Amniotic stem cell (primary cell): ENCODE results near the gene CPNE5.

Experiments
- DNase-seq: peaks from one replicate; lab custom pipeline; 2025; lab: John Stamatoyannopoulos, UW

Gene CPNE5

GRCh38 chr6:36743538-36744303, 95.5 kb downstream of the CPNE5 start:
- no peak for DNase-seq

GRCh38 chr6:36743032-36743431, 96.2 kb downstream of the CPNE5 start:
- DNase-seq = no peak

DNA sequence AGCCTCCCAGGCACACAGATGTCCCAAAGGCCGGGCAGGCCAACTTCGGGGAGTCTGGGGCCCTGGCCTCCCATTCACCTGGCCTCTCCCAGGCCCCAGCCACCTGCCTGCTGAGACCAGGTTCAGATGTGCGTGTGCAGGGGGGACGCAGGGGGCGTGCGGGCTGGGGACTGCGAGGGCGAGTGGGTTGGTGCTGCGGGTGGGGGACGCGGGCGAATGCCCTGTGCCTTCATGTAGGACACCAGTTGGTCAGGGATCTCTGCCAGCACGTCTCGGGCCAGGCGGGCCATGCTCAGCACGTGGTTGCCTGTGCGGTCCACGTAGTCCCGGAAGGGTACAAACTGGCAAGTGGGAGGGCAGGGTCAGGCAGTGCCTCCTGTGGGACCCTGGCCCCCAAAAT, 97.1 kb downstream of the CPNE5 start:
- no peak for DNase-seq

DNA sequence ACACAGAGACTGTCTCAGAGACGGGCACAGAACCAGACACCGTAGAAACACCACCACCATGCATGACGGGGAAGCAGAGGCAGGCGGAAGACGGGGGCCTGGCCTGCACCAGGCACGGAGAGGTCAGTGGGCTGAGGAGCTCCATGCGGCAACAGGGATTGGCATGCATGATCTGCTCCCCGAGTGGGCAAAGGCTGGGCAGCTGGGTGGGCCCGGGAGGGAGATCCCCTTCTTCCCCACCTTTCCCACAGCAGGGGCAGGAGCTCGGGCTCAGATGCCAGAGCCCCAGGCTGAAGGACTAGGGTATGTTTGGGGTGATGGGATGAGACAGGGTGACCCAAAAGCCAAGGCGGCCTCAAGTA, 98.4 kb downstream of the CPNE5 start:
- DNase-seq = no peak

DNA sequence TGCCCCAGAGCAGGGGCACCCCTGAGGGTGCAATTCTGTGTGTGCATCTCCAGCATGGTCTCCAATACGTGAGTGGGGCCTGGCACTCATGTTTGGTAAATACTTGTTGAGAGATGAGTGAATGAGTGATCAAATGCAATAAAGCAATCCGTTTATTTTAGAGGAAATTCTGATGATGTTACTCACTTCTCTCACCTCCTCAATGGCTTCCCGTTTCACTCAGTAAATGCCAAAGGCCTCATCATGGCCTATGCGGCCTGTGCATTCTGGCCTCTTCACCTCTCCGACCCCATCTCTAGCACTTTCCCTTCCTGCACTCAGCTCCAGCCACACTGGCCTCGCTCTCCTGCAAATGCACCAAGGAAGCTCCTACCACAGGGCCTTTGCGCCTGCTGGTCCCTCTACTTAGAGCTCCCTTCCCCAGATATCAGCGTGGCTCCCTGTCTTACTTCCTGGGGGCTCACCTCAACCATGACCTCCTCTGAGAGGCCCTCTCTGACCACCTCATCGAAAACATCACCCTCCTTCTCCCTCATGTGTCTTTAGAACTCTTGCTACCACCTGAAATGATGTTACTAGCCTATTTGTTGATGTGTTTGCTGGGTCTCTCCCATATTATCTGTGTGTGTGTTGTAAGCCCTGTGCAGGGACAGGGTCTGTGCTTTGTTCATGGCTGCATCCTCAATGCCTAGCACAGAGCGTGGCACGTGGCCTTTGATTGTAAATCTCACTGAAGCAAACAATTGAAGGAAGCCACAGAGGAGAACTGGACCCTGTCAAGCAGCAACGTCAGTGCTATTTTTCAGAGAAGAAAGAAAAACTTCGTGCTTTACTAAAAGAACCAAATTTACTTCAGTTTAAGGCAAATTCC, 99.1 kb downstream of the CPNE5 start:
- DNase-seq = no peak

DNA sequence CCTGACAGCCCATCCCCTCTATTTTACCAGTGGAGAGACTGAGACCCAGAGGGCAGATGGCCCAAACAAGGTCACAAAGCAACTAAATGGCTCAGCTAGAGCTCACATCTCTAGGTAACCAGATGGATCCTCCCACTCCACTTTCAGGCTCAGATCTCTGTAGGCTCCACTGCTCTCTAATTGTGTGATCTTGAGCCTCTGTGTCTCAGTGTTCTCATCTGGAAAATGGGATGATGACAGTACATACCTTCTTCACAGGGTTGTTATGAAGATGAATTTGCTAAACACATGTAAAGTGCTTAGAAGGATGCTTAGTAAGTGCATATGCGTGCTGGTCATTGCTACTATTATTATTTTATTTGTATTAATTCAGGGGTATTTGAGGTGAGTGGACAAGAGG, 101.1 kb downstream of the CPNE5 start:
- no peak for DNase-seq

- no peak for DNase-seq
Observed at GRCh38 chr6:36737043-36737785, 102.0 kb downstream of the CPNE5 start.

DNA sequence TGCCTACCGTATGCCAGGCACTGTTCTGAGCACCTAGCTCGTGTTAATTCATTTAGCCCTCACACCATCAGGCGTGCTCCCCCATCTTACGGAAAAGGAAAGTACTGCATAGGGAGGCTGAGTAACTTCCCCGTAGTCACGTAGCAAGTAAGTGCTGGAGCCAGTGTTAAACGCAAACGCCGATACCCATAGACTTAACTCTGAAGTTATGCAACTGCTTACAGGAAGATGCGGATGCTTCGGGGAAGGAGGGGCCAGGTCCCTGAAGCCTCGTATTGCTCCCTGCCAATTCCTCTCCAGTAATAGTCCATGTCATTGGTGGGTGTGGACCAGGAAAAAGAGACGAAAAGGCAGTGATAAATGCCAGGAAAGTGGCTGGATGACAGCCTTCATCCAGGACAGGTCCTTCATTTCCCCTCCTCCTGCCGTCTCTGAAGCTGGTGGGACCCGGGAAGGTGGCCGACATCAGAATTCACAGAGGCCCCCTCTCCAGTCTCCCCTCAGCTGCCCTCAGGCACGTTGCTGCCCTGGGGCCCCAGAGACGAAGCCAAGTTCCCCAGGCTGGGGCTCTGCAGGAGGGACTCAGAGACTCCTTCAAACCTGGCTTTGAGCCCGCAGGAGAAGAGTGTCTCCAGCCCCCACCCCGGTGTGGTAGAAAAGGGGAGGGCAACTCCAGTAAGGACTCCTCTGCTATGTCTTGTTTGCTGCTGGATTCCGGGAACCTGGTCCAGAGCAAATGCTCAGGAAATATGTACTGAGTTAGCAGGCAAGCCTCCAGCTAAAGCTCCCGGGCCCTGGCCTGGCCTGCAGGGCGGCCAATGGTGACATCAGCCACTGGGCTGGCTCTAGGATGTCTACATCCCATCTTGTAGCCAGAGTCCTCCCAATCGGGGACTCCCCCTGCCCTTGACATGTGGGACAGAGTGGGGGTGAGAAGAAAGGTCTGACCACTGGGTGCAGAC, 103.9 kb downstream of the CPNE5 start:
- no peak for DNase-seq

- DNase-seq = no peak
Observed at GRCh38 chr6:36734486-36735060, 104.7 kb downstream of the CPNE5 start.

DNA sequence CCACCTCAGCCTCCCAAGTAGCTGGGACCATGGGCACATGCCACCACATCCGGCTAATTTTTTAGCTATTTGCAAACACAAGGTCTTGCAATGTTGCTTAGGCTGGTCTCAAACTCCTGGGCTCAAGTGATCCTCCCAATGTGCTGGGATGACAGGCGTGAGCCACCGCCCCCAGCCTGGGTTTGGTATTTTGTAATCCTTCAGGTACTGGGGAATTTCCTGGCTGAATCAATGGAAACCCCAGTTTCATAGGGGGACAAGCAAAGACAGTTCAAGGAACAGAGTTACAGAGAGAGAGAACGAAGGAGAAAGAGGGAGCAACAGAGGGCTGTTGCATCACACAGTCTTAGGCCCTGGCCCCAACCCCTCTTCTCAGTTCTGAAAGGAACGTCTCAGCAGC, 105.9 kb downstream of the CPNE5 start:
- DNase-seq = no peak

DNA sequence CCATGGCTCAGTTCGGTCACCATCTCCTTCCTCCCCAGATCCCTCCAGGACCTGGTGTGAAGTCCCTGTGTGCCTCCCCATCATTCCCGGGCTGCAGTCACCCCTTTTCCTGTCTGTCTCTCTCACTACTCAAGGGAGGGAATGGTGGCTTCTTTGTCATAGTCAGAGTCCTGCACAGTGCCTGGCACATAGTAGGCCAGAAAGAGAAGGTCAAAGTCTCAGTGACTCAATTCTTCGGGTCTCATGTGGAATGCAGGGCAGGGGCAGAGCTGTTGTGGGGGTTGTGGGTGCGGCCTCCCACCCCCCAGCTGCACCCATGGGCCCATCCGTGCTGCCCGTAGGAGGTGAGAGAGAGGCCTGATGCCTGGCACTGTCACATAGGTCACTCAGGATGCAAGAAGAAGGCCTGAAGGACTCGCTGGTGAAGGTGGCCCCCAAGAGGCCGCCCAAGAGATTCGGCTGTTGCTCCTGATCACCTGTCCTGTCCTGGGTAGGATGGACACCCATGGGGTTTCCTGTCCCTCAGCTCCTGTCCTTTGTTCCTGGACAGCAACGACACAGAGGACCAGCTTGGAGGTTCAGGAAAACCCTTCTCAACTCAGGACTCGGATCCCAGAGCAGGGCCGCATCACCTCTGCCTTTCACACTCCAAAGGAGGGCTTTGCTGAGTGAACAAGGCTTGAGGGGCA, 107.5 kb downstream of the CPNE5 start:
- no peak for DNase-seq

- no peak for DNase-seq
Observed at GRCh38 chr6:36730424-36731380, 108.5 kb downstream of the CPNE5 start.

DNA sequence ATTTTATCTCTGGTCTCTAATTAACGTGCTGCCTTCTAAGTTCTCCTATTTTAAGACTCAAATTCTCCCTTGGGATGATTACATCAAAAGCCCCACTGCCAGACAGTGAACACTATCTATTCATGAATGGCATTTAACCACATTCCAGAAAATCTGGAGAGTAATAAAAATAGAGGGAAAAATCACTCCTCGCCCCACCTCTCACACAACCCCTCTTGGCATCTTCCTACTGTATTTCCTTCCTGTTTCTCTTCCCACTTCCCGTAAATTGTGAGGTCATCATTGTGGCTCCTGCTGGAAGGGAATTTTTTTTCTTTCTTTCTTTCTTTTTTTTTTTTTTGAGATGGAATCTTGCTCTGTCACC, 110.1 kb downstream of the CPNE5 start:
- no peak for DNase-seq

DNA sequence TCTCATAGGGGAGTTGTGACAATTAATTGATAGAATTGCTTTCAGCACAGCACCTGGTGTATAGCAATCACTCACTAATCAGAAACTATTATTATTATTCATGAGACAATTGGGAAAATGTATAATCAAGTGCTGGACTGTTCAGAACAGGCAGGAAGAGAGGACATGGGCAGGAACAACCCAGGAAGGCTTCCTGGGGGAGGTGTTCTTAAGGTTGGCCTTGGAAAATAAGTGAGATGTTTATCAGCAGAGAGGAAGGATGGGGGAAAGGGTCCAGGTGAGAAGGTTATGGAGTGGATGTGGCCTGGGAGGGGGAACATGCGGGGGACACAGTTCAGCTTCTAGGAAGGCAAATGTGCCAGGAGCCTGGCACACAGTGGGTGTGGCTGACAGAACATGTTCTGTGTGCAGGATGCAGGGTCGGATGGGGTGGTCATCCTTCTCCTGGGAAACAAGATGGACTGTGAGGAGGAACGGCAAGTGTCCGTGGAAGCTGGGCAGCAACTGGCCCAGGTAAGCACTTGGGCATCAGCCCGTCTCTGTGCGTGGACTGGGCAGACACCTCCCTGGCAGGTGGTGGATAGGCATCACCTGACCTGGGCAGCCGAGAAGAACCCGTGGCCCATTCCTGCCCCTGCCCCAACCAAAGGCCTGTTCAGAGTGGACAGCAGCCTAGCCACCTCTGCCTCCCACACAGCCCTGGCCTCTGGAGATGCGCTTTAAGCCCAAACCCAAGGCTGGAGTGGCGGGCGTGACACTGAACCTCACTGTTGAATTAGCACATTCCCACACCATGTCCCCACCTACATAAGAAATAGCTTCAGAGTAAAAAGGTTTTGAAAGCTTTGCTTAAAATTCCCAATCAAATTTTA, 110.7 kb downstream of the CPNE5 start:
- DNase-seq = no peak

- no peak for DNase-seq
Observed at GRCh38 chr6:36727505-36728021, 111.7 kb downstream of the CPNE5 start.

DNA sequence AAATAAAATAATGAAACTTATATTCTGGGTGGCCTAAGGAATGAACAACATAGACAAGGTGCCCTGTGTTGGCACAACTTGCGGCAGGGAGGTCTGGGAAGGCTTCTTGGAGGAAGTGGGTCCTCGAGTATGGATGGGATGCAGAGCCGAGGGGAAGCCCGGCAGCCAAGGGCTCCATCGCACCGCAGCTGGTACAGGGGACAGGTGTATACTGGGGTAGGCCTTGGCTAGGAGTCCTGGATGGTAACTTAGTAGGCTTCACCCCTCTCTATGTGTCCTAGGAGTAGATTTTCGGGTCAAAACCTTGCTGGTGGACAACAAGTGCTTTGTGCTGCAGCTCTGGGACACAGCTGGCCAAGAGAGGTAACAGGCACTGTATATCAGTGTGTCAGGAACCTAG, 113.7 kb downstream of the CPNE5 start:
- DNase-seq = no peak

DNA sequence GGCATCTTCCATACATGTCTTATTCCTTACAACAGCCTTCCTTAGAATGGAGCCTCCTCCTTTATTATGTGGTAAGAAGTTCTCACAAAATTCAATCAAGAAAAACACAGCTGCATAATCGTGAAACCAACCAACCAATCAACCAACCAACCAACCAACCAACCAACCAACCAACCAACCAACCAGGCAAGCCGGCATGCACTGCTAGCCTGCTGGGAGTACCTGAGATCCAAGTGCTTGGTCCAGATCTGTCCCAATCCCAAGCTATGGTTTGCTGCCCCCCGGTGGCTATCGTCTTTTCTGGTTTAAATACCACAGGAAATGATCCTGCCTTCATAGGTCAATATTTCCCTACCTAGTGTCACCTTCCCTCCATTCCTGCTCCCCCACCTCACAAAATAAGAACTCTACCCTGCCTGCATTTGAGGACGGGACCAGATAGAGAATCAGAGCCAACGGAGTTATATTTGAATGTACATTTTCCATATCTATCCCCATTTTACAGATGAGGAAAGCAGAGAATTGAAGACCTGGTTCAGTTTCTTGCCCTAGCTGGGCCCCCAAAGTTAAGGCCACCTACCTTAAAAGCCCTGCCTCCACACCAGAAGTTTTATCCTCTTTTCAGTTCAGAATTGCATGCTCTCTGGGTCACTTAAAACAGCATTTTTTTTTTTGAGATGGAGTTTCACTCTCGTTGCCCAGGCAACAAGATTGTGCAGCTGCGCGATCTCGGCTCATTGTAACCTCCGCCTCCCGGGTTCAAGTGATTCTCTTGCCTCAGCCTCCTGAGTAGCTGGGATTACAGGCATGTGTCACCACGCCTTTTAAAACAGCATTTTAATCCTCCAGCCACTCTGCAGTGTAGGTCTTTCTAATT, 114.5 kb downstream of the CPNE5 start:
- no peak for DNase-seq
